HG02970 (cell line): ENCODE results near the gene CNTNAP2.

ENCODE experiments used
- ATAC-seq: cut with Tn5 transposase; IDR thresholded peaks from one replicate; pipeline ENCODE4 v1.9.1; 2021; ENCODE audit warnings: mild to moderate bottlenecking, moderate library complexity, moderate number of reproducible peaks; ENCODE audit not compliant: unreplicated experiment, low FRiP score

CNTNAP2 gene

DNA sequence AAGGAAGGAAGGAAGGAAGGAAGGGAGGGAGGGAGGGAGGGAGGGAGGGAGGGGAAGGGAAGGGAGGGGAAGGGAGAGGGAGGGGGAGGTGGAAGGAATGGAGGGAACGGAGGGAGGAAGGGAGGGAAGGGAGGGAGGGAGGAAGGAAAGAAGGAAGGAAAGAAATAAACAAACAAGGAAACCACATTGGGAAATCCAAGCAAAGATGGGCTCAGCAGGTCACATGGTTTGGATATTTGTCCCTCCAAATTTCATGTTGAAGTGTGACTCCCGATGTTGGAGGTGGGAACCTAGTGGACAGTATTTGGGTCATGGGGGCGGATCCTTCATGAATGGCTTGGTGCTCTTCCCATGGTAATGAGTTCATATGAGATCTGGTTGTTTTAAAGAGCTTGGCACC, 2019.4 kb downstream of the CNTNAP2 start:
- no peak for ATAC-seq

DNA sequence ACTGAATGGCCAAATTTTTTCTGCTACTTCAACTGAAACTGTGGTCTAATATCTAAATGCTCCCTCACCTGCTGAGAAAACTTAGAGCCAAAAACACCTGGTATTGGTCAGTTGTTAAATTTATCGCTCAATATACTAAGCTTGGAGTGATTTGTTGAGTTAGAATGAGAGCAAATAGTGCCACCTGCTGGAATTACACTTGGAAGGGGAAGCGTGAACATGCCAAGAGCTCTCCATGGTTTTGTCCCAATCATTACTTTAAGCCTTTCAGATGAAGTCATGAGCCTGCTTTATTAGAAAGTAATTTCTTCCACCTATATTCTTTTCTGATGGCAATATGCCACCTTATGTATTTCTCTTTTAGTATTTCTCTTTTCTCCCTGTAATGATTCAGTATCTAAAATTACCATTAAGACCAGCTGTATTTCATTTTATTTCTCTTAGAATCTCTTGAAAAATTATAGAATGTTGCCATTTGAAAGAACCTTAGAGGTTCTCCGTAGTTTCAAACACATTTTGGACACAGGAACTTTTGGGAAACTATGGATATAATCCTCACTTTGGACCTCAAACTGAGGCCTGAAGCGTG, 2026.2 kb downstream of the CNTNAP2 start:
- ATAC-seq: no peak

DNA sequence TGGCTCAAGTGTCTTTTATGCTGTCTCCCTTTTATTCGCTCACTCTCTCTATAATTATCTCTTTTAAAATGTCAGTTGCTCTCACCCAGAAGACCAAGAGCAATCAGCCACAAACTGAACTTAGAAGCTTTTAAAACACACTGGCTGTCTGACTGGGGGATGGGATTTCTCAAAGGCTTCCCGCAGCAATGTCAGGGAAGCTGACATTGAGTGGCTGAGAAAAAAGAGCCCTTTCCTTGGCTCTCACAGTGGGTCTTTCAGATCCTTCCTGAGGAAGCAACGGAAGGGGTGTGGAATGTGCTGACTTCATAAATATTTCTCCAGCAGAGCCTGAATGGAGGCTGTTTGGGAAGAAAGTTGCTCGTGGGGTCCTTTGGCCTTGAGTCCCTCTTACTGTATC, 2028.2 kb downstream of the CNTNAP2 start:
- ATAC-seq: no peak

GRCh38 chr7:148146346-148146745, 2029.7 kb downstream of the CNTNAP2 start:
- ATAC-seq: no peak

- ATAC-seq: no peak
Measured at GRCh38 chr7:148147438-148147837, 2030.8 kb downstream of the CNTNAP2 start.

DNA sequence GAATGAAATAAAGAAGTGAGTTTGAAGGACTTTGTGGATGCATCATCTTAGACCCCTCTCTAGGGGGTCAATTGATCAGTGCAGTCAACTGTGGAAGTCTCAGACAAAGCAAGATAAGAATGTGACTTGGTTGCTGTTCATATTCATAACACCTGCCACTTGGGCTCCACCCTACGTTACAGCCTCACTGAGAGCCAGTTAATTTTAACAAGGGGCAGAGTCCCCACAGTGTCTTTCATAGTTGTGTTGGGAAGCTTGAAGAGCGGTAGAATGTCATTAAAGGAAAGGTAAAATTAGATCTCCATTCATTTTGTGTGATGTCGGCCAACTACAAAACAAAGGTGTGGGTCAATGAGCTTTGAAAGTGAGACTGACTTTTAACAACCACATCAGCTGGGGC, 2031.9 kb downstream of the CNTNAP2 start:
- no peak for ATAC-seq

- no peak for ATAC-seq
Measured at GRCh38 chr7:148149730-148150129, 2033.1 kb downstream of the CNTNAP2 start.

- no peak for ATAC-seq
Measured at GRCh38 chr7:148151778-148152177, 2035.2 kb downstream of the CNTNAP2 start.

DNA sequence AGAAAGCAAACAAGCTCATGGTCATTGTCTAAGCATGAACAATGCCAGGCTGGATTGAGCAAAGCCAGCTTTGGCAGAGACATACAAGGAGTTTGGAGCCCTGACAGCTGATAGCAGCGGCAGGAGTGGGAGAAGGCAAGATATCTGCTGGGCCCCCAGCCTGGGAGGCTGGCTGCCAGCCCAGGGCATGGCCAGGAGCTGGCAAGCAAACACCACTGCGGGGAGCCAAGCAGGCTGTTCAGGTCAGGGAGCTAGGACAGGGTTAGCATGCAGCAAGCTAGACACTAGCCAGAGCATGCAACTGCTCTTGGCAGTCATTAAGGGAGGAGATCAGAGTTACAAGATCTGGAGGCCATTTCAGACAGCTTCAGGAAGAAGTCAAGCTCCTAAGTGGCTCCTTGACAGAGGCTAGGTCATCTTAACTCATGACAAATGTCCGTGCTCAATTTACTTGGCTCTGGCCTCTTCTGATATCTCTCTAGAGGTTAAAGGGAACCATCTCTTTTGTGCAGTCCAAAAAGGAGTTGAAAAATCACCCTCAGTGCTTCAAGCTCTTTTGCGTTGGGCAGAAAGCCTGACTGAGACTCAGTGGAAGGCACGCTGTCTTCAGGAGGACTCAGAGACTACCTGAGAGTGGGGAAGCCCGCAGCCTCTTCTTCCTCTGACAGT, 2037.1 kb downstream of the CNTNAP2 start:
- ATAC-seq: no peak

GRCh38 chr7:148155000-148155399, 2038.4 kb downstream of the CNTNAP2 start:
- ATAC-seq: no peak

DNA sequence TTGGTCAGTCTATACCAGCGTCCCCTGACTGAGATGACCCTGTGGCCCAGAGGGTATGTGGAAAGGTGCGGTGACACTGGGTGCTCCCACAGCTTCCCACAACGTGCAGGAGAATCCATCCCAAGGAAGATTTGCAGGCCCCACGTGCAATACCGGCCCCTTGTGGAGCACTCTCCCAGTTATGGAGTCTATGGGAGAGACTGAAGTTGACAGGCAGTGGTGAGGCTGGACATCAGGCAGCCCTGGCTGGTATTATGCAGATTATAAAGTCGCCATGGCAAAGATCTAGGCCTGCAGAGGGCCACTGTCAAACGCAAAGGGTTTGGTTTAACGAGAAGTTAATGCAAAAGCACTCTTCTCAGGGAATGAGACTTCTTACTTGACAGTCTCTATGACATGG, 2039.2 kb downstream of the CNTNAP2 start:
- ATAC-seq: no peak

GRCh38 chr7:148156233-148156632, 2039.6 kb downstream of the CNTNAP2 start:
- no peak for ATAC-seq

DNA sequence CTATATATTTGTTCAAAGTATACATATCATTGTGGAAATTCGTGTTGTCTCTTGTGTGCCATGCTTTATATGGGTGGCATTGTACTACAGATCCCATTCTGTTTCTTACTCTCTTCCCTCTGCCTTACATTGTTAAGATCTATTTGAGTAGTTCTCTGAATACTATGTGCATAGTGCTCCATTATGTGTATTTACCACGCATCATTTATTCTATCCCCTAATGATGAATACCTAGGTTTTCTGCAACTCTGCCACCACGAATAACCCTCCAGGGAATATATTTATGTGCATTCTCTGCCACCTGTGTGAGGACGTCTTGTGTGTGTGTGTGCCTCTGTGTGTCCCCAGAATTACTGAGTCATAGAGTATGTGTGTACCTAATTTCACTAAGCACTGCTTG, 2042.7 kb downstream of the CNTNAP2 start:
- no peak for ATAC-seq

DNA sequence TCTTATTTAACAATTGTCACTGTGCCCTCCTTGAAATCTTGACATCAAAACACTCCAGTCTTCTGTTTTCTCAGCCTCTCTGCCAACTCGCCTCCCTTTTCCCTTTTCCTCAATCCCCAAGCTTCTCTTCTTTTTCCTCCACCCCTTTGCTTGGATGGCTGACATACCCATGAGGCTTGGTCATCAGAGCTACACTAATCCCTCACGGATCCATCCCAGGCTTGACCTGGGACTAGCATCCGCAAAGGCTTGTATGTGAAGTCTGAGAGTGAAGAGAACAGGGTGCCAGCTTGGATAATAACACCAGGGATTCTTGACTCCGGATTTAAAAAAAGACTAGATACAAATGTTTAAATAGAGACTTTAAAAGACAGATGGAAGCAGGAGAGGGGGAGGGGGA, 2045.2 kb downstream of the CNTNAP2 start:
- ATAC-seq: no peak

GRCh38 chr7:148162808-148163207, 2046.2 kb downstream of the CNTNAP2 start:
- ATAC-seq: no peak

DNA sequence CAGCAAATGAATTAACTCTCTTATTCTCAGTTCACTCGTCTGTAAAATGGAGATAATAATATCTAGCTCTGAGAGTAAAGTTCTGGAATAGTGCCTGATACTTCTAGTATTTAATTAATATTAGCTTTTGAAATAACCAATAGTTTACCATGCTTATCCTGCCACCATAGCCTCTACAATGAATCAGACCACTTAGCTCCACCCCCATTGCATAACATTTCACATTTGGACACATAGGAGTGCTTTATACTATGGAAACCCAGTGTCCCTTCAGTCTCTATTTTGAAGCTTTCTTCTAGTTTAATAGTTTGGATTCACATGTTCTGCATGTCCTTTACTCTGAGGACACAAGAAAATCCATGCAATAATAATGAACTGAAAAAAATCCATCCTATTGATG, 2046.6 kb downstream of the CNTNAP2 start:
- no peak for ATAC-seq

DNA sequence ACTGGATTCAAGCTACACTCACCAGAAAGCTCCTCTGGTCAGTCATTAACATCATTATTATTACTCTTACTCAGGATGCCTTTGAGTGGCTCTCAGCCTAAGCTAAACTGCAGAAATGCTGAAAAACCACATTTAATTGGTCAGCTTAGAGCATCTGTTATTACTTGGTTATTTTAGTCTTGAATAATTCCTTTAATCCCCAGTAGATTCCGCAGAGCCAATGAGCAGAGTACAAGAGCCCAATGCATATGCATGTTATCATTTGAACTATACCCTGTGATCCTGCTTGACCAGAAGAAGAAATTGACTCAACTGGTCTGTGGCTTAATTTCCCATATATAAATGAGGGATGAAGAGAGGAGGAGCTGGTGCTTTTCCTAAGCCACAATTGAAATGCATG, 2056.3 kb downstream of the CNTNAP2 start:
- ATAC-seq: no peak

DNA sequence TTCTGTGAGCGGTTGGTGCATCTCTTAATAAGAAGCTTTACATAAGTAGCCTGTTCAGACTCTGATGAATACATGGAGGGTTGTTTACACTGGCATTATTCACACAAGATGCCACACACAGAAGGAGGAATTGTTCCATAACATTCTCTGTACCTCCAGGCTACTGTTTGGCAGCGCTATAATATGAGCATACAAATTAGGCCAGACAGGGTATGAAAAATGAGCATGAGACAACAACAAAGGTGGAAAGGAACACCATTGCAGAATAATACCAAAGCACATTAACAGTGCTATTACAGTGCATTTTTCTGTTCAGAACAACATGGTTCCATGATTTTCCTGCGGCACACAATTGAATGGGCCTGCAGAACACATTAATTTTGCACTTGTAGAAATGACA, 2056.8 kb downstream of the CNTNAP2 start:
- no peak for ATAC-seq

DNA sequence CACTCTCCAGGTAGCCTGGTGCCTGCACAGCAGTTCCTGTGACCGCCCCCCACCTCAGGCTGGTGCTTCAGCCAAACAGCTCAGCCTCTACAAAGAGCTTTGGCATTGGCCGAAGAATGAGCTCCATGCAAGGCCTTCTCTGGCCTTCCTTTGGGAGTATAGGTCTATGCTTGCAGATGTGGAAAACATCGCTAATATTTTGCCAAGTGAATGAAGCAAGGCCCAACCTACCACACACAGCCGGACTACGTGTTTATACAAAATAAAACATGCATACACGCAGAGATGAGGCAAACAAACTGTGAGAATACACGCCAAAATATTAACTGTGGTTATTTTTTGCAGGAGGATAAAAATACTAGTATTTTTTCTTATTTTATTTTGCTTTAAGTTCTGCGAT, 2057.8 kb downstream of the CNTNAP2 start:
- ATAC-seq: no peak

GRCh38 chr7:148175512-148175911, 2058.9 kb downstream of the CNTNAP2 start:
- no peak for ATAC-seq

DNA sequence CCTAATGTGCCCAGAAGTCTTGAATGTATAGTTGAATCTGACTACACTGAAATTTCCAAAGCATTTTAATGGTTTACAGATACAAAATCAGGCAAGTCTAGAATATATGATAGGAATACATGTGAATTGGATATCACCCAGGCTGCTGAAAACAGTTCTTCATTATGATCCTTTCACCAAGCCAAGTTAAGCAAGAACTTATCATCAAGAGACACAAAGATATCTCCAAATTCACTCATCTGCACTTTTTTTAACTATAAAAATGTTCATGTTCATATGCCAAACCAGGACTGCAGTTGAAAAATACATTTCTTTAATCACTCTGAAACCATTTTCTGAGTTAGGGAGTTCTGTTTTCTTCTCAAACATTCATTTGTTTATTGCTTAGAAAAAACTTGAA, 2061.4 kb downstream of the CNTNAP2 start:
- no peak for ATAC-seq

DNA sequence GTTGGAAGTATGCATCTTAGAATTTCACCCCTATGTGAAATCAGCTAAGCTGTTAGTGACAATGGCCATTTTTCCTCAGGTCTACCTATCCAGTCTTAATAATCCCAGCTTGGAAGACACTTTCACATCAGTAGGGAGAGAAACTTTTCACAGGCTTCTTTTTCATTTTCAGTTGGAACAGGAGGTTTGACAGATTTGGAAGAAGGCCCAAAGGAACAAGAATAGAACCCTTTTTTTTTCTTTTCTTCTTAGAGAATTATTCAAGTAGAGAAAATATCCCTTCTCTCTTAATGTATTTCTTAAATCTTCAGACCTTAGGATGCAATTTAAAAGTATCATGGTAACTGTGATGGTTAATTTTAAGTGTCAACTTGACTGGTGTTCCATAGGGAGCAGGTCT, 2063.5 kb downstream of the CNTNAP2 start:
- ATAC-seq: no peak

GRCh38 chr7:148182264-148182663, 2065.7 kb downstream of the CNTNAP2 start:
- no peak for ATAC-seq
